K562 treated with DMSO at 1 percent for 24 hours (cell line): ENCODE measurements around the gene OR4D10. TPM values are rescaled to one million over a fixed set of nuclear protein-coding genes. Genes with fewer than 3 reads are reported as not detected.

ENCODE experiments used
- total RNA-seq: library from RNA; unstranded; fragments of 300-600 nt; gene quantifications from 2 replicates; pipeline ENCODE4 v1.2.3, GENCODE V29; 2022; ENCODE audit warnings: low read depth; ENCODE audit not compliant: insufficient read depth

The OR4D10 gene
- total RNA-seq = not detected in 2 replicates

GRCh38 chr11:59473015-59473414 is at the start of gene OR4D10:
OR4D10 (plus strand) TSS chr11:59473315; CDS start chr11:59477430, 4,115 bp downstream.

GRCh38 chr11:59426361-59427067 is 46.6 kb upstream of the OR4D10 start, which contains the start of gene OR5A2:
OR5A2 (minus strand) TSS chr11:59426413; CDS start chr11:59422953, 3,460 bp downstream.

GRCh38 chr11:59436169-59436568 is 36.9 kb upstream of the OR4D10 start, which contains the start of gene OR5A1:
OR5A1 (plus strand) TSS chr11:59436469; CDS start chr11:59443169, 6,700 bp downstream.

GRCh38 chr11:59456661-59457060 is 16.5 kb upstream of the OR4D10 start, which contains the start of gene OR4D6:
OR4D6 (plus strand) TSS chr11:59456961; CDS start chr11:59456961, 0 bp downstream.

GRCh38 chr11:59503276-59503675 is 30.2 kb downstream of the OR4D10 start, which contains the start of gene OR4D11:
OR4D11 (plus strand) TSS chr11:59503576; CDS start chr11:59503576, 0 bp downstream.

GRCh38 chr11:59510941-59511589 is 38.0 kb downstream of the OR4D10 start, which contains the start of gene OR4D9:
OR4D9 (plus strand) TSS chr11:59511539; CDS start chr11:59514913, 3,374 bp downstream.

Other genes with a start within 250 kb of the OR4D10 start
- gene OR5AN1, start 114.4 kb upstream of the OR4D10 start, total RNA-seq = not detected in 2 replicates
- not detected in 2 replicates for gene OR5A2, start 46.9 kb upstream of the OR4D10 start, total RNA-seq
- not detected in 2 replicates for gene OR5A1, start 36.8 kb upstream of the OR4D10 start, total RNA-seq
- gene OR4D6, start 16.4 kb upstream of the OR4D10 start, total RNA-seq = not detected in 2 replicates
- not detected in 2 replicates for gene OR4D11, start 30.3 kb downstream of the OR4D10 start, total RNA-seq
- gene OR4D9, start 38.2 kb downstream of the OR4D10 start, total RNA-seq = not detected in 2 replicates
- gene OSBP, start 142.5 kb downstream of the OR4D10 start, total RNA-seq = 35.3 and 40.8 TPM in 2 replicates
- 26.7 and 29.5 TPM in 2 replicates for gene PATL1, start 195.7 kb downstream of the OR4D10 start, total RNA-seq
- not detected in 2 replicates for gene OR10V1, start 240.5 kb downstream of the OR4D10 start, total RNA-seq